Measurements from ENCODE around the gene CSTF3. TPM values are rescaled to one million over a fixed set of nuclear protein-coding genes. Genes with fewer than 3 reads are reported as not detected.

The CSTF3 gene
- total RNA-seq, 1 donor from 2014 or later: 47.5 TPM

GRCh38 chr11:33194455-33194854 lies 33.2 kb upstream of the CSTF3 start:
- no peak overlapping the region for H3K27ac ChIP-seq (ENCODE audit: low read depth, low read length)
- H3K4me2 ChIP-seq (ENCODE audit: low read length): no peak overlapping the region
- H2AFZ ChIP-seq (ENCODE audit: low read depth, low read length): no peak overlapping the region
- Mint-ChIP-seq H3K4me3 (ENCODE audit: unreplicated experiment) (no peak overlapping the region), H3K9me3 (ENCODE audit: unreplicated experiment) (no peaks in the 10 kb centered on the region), H3K36me3 (ENCODE audit: low read depth, unreplicated experiment) (peaks cover 2% of the 10 kb centered on the region), H3K27ac (ENCODE audit: unreplicated experiment) (no peak overlapping the region), H3K27me3 (ENCODE audit: low read depth, unreplicated experiment) (no peaks in the 10 kb centered on the region), H3K4me1 (ENCODE audit: low read depth, unreplicated experiment) (no peaks in the 10 kb centered on the region)
- FAIRE-seq: no peak
- H3K9ac ChIP-seq (ENCODE audit: low read length): no peak overlapping the region
- H3K9me3 ChIP-seq (ENCODE audit: insufficient read depth, low read depth, low read length): no peaks in the 10 kb centered on the region
- H3K4me1 ChIP-seq (ENCODE audit: insufficient read depth, low read length): no peaks in the 10 kb centered on the region
- no peaks in the 10 kb centered on the region for H4K20me1 ChIP-seq (ENCODE audit: insufficient read depth, low read length)
- H3K36me3 ChIP-seq (ENCODE audit: insufficient read depth, low read length): no peaks in the 10 kb centered on the region
- H3K4me3 ChIP-seq (ENCODE audit: insufficient read depth, low read depth, low read length): no peak overlapping the region
- no peak for DNase-seq (ENCODE audit: low read depth)
- TF ChIP-seq EZH2 (IDR thresholded peaks at IDR 0.05; ENCODE audit: insufficient read depth, low read length) (no peak), CTCF (IDR thresholded peaks at IDR 0.05; ENCODE audit: insufficient read depth, low read depth, low read length) (no peak)
- H3K79me2 ChIP-seq (ENCODE audit: insufficient read depth, low read length): no peaks in the 10 kb centered on the region
- no peaks in the 10 kb centered on the region for H3K27me3 ChIP-seq (ENCODE audit: insufficient read depth, low read length)

GRCh38 chr11:33191467-33191866 lies 30.2 kb upstream of the CSTF3 start:
- FAIRE-seq (no peak), DNase-seq (ENCODE audit: low read depth) (no peak)
- TF ChIP-seq EZH2 (IDR thresholded peaks at IDR 0.05; ENCODE audit: insufficient read depth, low read length): no peak
- no peak for TF ChIP-seq CTCF (IDR thresholded peaks at IDR 0.05; ENCODE audit: insufficient read depth, low read depth, low read length)
- no peaks in the 10 kb centered on the region for H3K36me3 Mint-ChIP-seq (ENCODE audit: low read depth, unreplicated experiment)
- H2AFZ ChIP-seq (ENCODE audit: low read depth, low read length): no peak overlapping the region
- H3K27ac ChIP-seq (ENCODE audit: low read depth, low read length): no peak overlapping the region
- no peak overlapping the region for H3K9ac ChIP-seq (ENCODE audit: low read length)
- H3K4me1 Mint-ChIP-seq (ENCODE audit: low read depth, unreplicated experiment): no peaks in the 10 kb centered on the region
- H3K4me3 ChIP-seq (ENCODE audit: insufficient read depth, low read depth, low read length): no peak overlapping the region
- no peaks in the 10 kb centered on the region for H3K27me3 ChIP-seq (ENCODE audit: insufficient read depth, low read length)
- H3K79me2 ChIP-seq (ENCODE audit: insufficient read depth, low read length): no peaks in the 10 kb centered on the region
- H3K27me3 Mint-ChIP-seq (ENCODE audit: low read depth, unreplicated experiment): no peaks in the 10 kb centered on the region
- no peak overlapping the region for H3K4me2 ChIP-seq (ENCODE audit: low read length)
- no peak overlapping the region for H3K4me3 Mint-ChIP-seq (ENCODE audit: unreplicated experiment)
- H3K4me1 ChIP-seq (ENCODE audit: insufficient read depth, low read length): no peaks in the 10 kb centered on the region
- H3K36me3 ChIP-seq (ENCODE audit: insufficient read depth, low read length): no peaks in the 10 kb centered on the region
- no peaks in the 10 kb centered on the region for H4K20me1 ChIP-seq (ENCODE audit: insufficient read depth, low read length)
- no peaks in the 10 kb centered on the region for H3K9me3 Mint-ChIP-seq (ENCODE audit: unreplicated experiment)
- no peak overlapping the region for H3K27ac Mint-ChIP-seq (ENCODE audit: unreplicated experiment)
- H3K9me3 ChIP-seq (ENCODE audit: insufficient read depth, low read depth, low read length): no peaks in the 10 kb centered on the region

- H3K27ac ChIP-seq (ENCODE audit: low read depth, low read length): no peak overlapping the region
- H3K27ac Mint-ChIP-seq (ENCODE audit: unreplicated experiment): no peak overlapping the region
- FAIRE-seq: no peak
Observed at GRCh38 chr11:33187998-33188722, 26.9 kb upstream of the CSTF3 start.

More at GRCh38 chr11:33187998-33188722, 26.9 kb upstream of the CSTF3 start:
- Histone ChIP-seq H3K79me2 (ENCODE audit: insufficient read depth, low read length) (no peaks in the 10 kb centered on the region), H3K4me3 (ENCODE audit: insufficient read depth, low read depth, low read length) (no peak overlapping the region), H3K36me3 (ENCODE audit: insufficient read depth, low read length) (no peaks in the 10 kb centered on the region), H3K27me3 (ENCODE audit: insufficient read depth, low read length) (no peaks in the 10 kb centered on the region), H3K9me3 (ENCODE audit: insufficient read depth, low read depth, low read length) (no peaks in the 10 kb centered on the region), H3K4me2 (ENCODE audit: low read length) (no peak overlapping the region), H2AFZ (ENCODE audit: low read depth, low read length) (no peak overlapping the region), H3K4me1 (ENCODE audit: insufficient read depth, low read length) (no peaks in the 10 kb centered on the region), H4K20me1 (ENCODE audit: insufficient read depth, low read length) (no peaks in the 10 kb centered on the region), H3K9ac (ENCODE audit: low read length) (no peak overlapping the region)
- no peaks in the 10 kb centered on the region for H3K27me3 Mint-ChIP-seq (ENCODE audit: low read depth, unreplicated experiment)
- H3K4me3 Mint-ChIP-seq (ENCODE audit: unreplicated experiment): no peak overlapping the region
- H3K4me1 Mint-ChIP-seq (ENCODE audit: low read depth, unreplicated experiment): no peaks in the 10 kb centered on the region
- no peak for TF ChIP-seq EZH2 (IDR thresholded peaks at IDR 0.05; ENCODE audit: insufficient read depth, low read length)
- TF ChIP-seq CTCF (IDR thresholded peaks at IDR 0.05; ENCODE audit: insufficient read depth, low read depth, low read length): no peak
- H3K36me3 Mint-ChIP-seq (ENCODE audit: low read depth, unreplicated experiment): no peaks in the 10 kb centered on the region
- H3K9me3 Mint-ChIP-seq (ENCODE audit: unreplicated experiment): no peaks in the 10 kb centered on the region
- DNase-seq (ENCODE audit: low read depth): no peak
